ENCODE data around the gene DHRSX.

GRCh38 chrX:2548711-2549423, 48.1 kb upstream of the DHRSX start:
- TF ChIP-seq HDAC2 (IDR thresholded peaks at IDR 0.05): no peak
- no peak for TF ChIP-seq JUNB (IDR thresholded peaks at IDR 0.05)
- TF ChIP-seq BHLHE40 (IDR thresholded peaks at IDR 0.05; ENCODE audit: low read depth, low read length): no peak
- no peak for TF ChIP-seq BCL3 (IDR thresholded peaks at IDR 0.05)
- TF ChIP-seq JUN (IDR thresholded peaks at IDR 0.05): no peak
- TF ChIP-seq, protein P1, sequence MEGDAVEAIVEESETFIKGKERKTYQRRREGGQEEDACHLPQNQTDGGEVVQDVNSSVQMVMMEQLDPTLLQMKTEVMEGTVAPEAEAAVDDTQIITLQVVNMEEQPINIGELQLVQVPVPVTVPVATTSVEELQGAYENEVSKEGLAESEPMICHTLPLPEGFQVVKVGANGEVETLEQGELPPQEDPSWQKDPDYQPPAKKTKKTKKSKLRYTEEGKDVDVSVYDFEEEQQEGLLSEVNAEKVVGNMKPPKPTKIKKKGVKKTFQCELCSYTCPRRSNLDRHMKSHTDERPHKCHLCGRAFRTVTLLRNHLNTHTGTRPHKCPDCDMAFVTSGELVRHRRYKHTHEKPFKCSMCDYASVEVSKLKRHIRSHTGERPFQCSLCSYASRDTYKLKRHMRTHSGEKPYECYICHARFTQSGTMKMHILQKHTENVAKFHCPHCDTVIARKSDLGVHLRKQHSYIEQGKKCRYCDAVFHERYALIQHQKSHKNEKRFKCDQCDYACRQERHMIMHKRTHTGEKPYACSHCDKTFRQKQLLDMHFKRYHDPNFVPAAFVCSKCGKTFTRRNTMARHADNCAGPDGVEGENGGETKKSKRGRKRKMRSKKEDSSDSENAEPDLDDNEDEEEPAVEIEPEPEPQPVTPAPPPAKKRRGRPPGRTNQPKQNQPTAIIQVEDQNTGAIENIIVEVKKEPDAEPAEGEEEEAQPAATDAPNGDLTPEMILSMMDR (IDR thresholded peaks at IDR 0.05): no peak

Measured in A549 (cell line).